Neural cell (in vitro differentiated cells): ENCODE data around the gene CABP1.

Experiments used
- EP300 ChIP-seq: fragments of 450-650 bp; conservative IDR thresholded peaks from 2 replicates; pipeline ENCODE4 v1.6.1; 2014; ENCODE audit warnings: antibody characterized with exemption, mild to moderate bottlenecking, moderate library complexity; ENCODE audit not compliant: poor library complexity, severe bottlenecking
- EZH2 ChIP-seq: fragments of 200-600, 300-800 bp; shearing (Covaris generic), sonication (generic); IDR thresholded peaks from 2 replicates; pipeline ENCODE4 v1.6.1; 2014; ENCODE audit warnings: antibody characterized with exemption, low read length, borderline replicate concordance, mild to moderate bottlenecking; ENCODE audit not compliant: insufficient read depth, poor library complexity, severe bottlenecking
- POLR2AphosphoS5 ChIP-seq: IDR thresholded peaks from 2 replicates; pipeline ENCODE4 v1.6.1; 2012
- TF ChIP-seq, protein P1 (sequence below): fragments of 450-650 bp; IDR thresholded peaks from 2 replicates; pipeline ENCODE4 v1.5.1; 2014; ENCODE audit warnings: antibody characterized with exemption, mild to moderate bottlenecking, moderate library complexity; ENCODE audit not compliant: poor library complexity, severe bottlenecking

DNA sequence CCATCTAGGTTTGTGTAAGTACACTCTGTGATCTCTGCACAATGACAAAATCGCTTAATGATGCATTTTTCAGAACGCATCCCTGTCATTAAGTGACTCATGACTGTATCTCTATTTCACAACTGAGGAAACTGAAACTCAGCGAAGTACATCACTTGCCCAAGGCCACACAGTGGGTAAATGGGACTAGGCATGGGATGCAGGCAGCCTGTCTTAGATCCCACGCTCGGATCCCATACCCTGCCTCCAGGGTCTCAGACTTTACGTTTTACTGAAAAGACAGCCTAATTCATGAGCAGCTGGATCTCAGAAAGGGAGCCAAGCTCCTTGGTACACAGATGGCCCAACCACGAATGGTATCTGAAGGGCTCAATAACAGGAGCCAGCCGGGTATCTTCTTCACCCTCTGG is 44.1 kb downstream of the CABP1 start:
- TF ChIP-seq EZH2 (no peak), EP300 (no peak), POLR2AphosphoS5 (no peak)
- TF ChIP-seq, protein P1, sequence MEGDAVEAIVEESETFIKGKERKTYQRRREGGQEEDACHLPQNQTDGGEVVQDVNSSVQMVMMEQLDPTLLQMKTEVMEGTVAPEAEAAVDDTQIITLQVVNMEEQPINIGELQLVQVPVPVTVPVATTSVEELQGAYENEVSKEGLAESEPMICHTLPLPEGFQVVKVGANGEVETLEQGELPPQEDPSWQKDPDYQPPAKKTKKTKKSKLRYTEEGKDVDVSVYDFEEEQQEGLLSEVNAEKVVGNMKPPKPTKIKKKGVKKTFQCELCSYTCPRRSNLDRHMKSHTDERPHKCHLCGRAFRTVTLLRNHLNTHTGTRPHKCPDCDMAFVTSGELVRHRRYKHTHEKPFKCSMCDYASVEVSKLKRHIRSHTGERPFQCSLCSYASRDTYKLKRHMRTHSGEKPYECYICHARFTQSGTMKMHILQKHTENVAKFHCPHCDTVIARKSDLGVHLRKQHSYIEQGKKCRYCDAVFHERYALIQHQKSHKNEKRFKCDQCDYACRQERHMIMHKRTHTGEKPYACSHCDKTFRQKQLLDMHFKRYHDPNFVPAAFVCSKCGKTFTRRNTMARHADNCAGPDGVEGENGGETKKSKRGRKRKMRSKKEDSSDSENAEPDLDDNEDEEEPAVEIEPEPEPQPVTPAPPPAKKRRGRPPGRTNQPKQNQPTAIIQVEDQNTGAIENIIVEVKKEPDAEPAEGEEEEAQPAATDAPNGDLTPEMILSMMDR: no peak
